ENCODE data around the gene DNAJC24.

DNAJC24 gene

DNA sequence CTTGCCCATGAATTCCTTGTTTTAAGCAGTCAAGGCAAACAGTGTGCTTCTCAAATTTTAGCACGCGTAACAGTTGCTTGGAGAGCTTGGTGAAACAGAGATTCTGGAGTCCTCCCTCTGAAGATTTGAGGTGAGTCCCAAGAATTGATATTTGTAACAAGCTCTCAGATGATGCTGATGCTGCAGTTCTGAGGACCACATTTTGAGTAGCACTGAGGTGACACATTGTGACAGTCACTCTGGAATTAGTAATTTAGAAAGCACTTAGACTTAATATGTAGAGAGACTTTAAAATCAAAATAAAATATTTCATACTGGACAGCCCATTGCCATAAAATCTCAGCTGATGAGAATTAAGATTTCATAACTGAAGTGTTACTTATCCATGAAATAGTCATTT, 38.5 kb downstream of the DNAJC24 start:
- intact Hi-C loops (cut with DNase I), result no loop called here
- DNase-seq, result no peak

DNA sequence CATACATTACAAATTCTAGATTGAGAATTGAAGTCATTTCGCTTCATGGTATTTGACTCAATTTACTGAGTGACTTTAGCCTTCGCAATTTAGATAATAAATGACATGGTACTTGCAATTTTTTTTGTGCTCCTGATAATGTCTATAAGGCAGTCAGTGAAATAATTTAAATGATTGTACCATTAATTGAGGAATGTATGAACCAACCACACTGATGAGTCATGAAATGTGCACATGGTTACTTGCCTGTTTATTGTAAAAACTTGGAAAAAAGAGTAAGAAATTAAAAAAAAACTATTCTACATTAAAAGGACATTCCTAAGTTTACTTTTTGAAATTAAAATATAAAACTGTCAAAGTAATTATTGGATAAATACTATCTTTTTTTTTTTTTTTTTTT, 43.3 kb downstream of the DNAJC24 start:
- intact Hi-C loops (cut with DNase I), result no loop called here
- DNase-seq, result no peak

DNA sequence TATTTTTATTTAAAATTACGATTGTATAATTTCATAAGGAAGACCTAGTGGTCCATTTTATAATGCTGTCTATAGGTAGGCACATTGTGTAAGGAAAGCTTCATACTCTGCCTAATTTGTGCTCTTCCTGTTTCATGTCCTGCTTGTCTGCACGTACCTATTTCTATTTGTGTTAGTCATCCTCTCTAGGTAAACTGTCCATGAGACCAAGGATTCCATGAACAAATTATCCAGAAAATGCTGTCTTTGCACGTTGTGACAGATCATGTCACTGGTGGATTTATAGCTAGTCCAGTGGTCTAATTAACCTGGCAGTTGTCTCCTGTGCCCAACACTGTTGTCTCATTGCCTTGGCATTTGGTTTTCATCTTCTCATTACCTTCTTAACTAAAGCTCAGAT, 44.7 kb downstream of the DNAJC24 start:
- intact Hi-C loops (cut with DNase I), result no loop called here
- DNase-seq, result no peak

DNA sequence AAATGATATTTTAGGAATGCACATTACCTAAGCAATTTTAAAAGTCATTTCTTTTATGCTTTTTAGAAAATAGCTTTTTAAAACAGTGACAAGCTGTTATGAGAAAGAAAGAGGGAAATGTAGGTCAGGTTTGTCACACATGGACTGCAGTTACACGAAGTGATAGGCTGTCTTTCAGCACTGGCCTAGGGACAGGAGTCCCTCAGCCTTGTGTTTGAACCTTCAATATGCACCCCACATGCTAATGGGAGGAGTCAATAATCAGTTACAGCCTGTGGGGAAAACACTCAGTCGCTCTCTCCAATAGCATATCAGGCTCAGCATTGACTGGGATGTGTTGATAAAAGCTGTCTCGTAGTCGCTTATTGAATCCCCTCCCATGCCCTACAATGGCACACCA, 45.8 kb downstream of the DNAJC24 start:
- DNase-seq, result no peak
- intact Hi-C loops (cut with DNase I), result no loop called here

DNA sequence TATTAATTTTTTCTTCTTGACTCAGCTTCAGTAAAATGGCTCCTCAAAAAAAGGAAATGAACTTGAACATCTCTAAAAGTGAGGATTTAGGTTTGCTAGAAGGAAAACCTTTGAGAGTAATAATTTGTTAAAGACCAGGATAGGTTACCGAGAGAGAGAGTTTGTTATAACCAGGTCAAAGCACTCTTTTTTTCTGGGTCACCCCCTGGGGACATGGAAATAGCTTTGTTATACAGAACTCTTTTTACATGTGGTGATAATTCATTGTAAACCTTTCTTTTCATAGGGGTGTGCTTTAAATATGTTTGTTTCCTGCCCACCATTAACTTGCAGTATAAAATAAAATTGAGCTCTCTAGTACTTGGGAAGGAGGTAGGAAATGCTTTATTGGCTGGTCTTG, 47.7 kb downstream of the DNAJC24 start:
- intact Hi-C loops (cut with DNase I), result no loop called here
- DNase-seq, result no peak

DNA sequence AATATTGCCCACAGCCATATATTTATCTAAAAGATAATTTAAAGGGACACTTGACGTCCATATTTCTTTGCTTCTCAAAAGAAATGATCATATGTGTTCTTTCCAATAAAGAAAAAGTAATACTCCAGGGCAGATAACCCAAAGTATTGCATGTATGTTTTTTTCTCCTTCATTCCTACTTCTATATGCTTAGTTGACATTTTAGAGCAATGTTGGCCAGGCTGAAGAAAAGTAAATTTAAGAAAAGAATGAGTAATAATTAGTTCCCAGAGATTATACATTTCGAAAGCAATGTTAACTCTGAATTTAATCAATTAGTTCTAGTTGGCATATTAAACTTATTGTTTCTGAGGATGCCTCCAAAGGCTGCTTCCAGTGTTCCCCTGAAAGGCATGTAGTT, 48.2 kb downstream of the DNAJC24 start:
- DNase-seq, result no peak
- intact Hi-C loops (cut with DNase I), result no loop called here

DNA sequence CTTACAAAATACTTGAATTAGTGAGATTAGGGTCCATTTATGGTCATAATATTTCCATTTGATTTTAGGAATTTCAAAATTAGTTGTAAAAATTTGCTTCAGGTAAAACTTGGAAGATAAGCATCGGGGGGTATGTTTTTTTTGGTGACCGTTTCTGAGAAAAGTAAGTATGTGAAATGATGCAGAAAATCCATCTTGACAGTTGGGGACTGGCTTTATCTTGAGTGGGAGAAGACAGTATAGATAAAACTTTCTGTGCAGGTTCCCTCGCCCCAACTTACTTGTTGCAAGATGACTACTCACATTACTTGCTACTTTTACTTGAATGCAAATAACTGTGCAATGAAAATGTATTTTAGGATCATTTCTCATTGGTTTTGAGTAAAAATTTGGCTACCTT, 49.5 kb downstream of the DNAJC24 start:
- DNase-seq, result no peak
- intact Hi-C loops (cut with DNase I), result no loop called here

DNA sequence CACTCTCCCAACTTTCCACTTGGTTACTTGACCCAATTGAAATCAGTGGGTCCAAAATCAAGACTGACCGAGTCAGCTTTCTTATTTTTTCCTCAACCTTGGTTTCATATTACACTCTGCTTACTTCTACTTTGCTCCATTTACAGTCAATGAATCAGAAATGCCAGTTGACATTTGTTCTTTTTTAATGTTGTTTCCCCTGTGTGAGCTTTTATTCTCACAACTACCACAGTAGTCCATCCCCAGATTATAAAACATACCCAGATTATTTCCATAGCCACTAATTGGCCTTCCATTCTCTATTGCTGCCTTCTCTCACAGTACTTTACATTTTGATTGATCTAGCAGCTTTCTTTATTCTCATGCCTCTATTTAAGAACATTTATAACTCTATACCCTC, 50.0 kb downstream of the DNAJC24 start:
- intact Hi-C loops (cut with DNase I), result loop anchor here (10.0 kb wide), 1 partner anchor 55 kb away; the partner anchor contains the start of genes DCDC1 and DNAJC24
- no peak for DNase-seq

DNA sequence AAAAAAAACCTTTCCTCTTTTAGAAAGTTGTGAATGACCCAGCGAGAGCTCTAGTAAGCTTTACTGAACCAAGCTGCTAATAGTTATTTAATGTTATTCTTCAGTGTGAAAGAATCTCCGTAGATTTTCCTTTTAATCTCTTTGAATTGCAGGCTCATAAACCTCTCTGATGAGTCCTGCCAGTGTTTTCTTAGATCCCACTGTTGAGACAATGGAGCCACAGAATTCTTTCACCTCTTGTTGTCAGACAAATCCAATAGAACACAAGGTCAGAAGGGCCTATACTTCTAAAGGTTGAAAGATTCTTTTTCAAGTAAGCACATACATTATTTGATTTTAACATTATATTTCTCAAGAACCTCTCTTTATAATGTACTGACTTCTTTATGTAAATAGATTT, 52.2 kb downstream of the DNAJC24 start:
- no peak for DNase-seq
- intact Hi-C loops (cut with DNase I), result loop anchor here (10.0 kb wide), 1 partner anchor 57 kb away; the partner anchor contains the start of genes DCDC1 and DNAJC24

DNA sequence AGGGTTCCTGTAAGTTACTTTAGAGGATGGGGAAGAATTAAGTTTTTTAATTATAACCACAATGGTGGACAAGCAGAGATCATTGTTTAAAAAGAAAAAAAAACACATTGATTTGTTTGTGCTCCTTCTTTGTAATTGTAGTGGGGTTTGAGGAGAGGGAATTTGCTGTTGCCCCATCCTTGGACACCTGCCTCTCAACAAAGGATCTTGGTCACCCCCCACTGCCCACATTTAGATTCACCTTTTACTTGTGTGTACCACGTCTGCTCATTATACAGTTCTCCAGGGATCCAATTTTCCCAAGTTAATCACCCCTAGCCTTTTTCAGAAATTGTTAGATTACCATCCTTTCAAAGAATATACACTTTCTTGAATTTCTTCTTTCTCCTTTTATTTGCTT, 53.0 kb downstream of the DNAJC24 start:
- intact Hi-C loops (cut with DNase I), result loop anchor here (10.0 kb wide), 1 partner anchor 58 kb away; the partner anchor contains the start of genes DCDC1 and DNAJC24
- no peak for DNase-seq

DNA sequence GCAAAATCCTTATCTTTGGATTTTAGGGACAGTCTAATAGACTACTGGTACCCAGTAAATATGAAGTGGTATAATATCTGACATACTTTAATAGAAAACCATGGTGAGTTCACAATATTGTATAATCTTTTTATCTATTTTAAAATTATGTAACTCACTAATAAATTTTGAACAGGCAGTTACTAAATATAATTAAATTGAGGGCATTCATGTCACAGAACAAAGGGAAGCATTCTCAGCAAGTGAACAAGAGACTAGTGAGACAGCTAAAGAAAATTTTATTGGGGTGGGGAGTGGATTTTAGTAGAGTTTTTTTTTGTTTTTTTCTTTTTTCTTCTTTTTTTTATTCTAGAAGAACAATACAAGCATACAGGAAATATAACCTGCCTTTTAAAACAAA, 55.0 kb downstream of the DNAJC24 start:
- DNase-seq, result no peak
- intact Hi-C loops (cut with DNase I), result loop anchor here (10.0 kb wide), 1 partner anchor 60 kb away; the partner anchor contains the start of genes DCDC1 and DNAJC24

DNA sequence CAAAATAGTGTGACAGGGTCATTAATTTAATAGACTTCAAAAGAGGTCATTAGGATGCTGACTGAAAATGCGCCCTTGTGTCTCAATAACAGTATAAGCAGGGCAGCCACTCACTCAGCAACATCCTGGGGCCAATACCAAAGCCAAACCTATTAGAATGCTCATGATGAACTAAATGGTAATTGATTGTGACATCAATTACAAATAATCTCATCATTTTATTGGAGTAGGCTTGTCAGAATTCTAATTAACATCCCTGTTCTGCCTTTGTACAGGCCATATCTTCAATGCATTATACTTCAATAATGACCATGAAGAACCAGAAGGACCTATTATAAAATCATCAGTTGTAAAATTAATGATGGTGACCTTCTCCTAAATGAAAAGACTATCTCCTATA, 64.2 kb downstream of the DNAJC24 start:
- intact Hi-C loops (cut with DNase I), result no loop called here
- DNase-seq, result no peak

DNA sequence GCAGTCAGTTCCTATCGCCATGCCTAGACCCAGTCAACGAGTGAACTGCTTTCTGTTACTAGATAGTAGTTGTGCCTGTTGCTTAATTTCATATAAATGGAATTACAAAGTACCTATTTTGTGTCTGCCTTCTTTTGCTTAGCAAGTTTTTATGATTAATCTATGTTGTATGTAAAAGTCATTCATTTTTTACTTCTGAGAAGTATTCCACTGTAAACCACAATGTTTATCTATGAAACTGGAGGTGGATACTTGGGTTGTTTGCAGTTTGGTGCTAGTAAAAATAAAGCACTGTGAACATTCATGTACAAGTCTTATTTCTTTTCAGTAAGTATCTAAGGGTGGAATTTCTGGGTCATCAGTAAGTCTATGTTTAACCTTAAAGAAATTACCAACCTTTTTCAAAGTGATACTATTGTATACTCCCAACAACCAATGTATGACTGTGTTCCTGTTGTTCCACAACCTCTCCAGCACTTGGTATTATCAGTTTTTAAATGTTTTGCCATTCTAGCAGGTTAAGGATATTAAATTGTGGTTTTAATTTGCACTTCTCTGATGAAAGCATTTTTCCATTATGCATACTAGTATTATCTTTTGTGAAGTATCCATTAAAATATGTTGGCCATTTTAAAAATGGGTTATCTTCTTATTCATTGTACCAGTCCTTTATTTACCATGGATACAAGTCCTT, 68.2 kb downstream of the DNAJC24 start:
- DNase-seq, result no peak
- intact Hi-C loops (cut with DNase I), result no loop called here

DNA sequence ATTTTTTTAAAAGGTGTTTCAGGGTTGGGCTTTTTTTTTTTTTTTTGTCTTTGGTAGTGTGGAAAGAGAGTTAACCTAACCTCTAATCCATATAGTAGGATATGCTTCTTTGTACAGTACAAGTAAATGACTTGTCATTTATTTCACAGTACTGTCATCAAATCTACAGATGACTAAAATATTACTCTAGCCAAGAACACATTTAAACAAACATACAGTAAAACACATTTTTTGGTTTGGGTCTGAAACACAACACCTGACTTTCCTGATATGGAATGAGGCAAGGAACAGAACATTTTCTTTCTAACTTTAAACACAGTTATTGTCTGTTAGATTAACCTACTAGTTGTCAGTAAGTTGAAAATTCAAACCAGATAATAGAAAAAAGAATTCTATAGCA, 71.6 kb downstream of the DNAJC24 start:
- intact Hi-C loops (cut with DNase I), result no loop called here
- no peak for DNase-seq

DNA sequence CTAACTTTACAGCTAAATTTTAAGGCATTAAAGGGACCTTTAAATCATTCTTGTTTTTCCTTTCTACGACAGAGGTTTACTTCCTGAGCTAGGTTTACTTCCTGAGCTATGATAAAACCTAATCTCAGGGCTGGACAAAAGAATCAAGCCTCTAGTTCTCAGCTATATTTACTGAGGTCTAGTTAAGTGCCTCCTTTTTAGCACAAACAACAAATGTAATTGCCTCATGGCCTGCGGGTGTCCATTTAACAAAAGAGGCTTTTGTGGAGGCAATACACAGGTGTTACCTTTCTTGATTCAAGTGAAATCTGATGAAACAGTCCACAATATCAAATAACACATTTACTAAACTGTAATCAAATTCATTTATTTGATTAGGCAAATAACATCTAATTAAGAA, 72.4 kb downstream of the DNAJC24 start:
- intact Hi-C loops (cut with DNase I), result no loop called here
- DNase-seq, result no peak

DNA sequence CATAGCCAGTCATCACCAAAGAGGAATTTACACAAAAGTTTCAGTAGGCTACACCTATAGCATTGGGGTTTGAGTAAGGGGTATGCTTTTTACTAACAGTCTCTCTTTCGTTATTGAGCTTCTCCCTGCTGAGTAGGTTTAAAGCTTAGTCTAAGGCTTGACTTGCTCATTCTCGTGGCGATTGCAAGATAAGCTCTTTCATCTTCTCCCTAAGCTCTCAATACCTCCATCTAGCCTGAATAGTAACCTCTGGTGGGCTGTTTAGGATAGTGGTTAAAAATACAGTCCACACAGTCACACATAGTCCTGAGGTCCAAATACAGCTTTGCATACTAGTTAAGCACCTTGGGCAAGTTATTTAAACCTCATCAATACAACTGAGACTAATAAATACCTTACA, 74.1 kb downstream of the DNAJC24 start:
- intact Hi-C loops (cut with DNase I), result no loop called here
- DNase-seq, result no peak

DNA sequence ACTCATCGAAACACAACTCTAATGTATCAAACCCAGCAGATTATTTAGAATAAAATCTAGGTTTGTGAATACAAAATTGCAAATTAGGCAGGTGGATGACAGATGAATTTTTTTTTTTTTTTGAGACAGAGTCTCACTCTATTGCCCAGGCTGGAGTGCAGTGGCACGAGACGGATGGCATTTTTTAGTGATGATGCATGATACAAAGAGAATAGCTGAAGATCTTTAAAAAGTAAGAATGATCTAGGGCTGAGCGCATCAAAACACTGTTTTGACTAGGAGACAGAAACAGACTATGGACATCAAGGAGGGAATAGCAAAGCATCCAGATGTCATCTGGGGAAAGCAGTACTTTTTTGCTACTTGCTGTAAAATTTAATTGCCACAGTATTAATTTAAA, 76.0 kb downstream of the DNAJC24 start:
- DNase-seq, result no peak
- intact Hi-C loops (cut with DNase I), result no loop called here

DNA sequence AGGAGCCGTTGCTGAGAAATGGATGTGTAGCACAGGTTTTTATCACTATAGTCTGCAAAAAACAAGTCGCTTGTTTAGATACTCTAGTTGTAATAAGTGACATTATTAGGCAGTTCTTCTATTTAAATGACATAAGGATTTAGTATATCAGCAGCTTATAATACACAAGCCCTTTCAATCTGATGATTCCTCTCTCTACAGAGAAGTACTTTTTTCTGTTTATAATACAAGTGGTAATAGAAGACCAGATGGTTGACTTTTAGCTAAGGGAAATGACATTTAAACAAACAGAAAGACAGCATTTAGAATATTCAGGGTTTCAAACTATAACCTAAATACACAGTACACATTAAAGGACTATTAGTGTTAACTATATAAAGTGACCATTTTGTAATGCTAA, 79.4 kb downstream of the DNAJC24 start:
- intact Hi-C loops (cut with DNase I), result no loop called here
- no peak for DNase-seq

DNA sequence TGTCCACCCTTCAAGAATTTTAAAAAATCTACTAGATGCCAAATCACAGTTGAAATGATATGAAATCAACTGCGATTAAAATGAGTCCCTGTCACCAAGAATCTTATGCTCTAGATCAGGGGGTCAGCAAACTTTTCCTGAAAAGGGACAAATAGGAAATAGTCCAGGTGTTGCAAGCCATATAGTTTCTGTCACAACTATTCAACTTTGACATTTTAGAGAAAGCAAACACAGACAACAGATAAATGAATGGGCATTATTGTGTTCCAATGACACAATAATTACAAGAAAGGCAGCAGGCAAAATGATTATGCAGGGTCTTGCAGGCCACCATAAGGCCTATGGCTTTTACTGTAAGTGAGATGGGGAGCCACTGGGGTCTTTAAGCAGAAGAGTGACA, 81.2 kb downstream of the DNAJC24 start:
- intact Hi-C loops (cut with DNase I), result no loop called here

DNA sequence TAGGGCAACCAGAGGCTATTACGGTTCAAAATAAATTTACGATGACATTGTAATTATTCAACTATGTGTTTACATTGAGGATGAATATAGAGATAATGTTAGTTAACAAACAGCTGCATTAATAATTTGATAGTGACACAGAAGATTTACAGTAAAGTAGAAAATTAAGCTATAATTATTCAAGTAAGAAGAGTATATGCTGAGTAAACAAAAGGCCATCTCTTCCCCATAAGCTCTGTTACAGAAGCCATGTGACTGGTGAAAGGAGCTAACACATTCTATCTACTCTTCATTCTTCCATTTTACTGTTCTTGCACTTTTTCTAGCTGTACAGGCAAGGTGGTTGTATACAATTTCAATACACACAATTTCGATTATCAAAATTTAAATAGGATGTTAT, 85.5 kb downstream of the DNAJC24 start:
- DNase-seq, result no peak
- intact Hi-C loops (cut with DNase I), result no loop called here

More for the DNA sequence above, 81.2 kb downstream of the DNAJC24 start:
- no peak for DNase-seq

DNA sequence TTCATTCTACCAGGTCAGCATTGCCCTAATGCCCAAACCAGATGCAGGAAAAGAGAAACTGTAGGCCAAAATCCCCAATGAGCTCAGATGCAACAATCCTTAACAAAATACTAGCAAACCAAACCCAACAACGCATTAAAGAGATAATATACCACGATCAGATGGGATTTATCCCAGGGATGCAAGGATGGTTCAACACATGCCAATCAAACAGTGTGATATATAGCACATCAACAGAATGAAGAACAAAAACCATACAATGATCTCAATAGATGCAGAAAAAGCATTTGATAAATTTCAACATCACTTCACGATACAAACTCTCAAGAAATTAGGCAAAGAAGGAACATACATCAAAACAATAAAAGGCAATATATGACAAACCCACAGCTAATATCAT, 94.8 kb downstream of the DNAJC24 start:
- DNase-seq, result no peak
- intact Hi-C loops (cut with DNase I), result no loop called here

DNA sequence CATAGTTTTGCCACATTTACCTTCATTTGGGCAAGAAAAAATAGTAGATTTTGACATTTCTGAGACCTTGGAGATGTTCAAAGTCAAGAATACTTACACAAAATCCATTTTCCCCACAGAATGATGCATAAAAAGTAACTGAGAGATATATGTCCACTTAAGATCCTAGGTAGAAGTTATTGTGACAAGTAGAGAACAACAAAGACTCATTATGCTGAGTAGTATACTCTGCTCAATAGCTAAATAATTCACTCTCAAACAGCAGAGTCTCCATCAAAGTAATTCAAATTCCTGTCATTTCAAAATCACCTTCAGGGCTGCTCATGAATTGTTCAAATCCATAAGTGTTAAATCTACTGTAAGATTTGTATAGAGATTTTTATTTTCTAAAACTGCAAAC, 104.4 kb downstream of the DNAJC24 start:
- no peak for DNase-seq
- intact Hi-C loops (cut with DNase I), result no loop called here

All from head of caudate nucleus (tissue), 42 donors.